GM23338 (cell line): Measurements from ENCODE around the gene KRTAP5-2.

Experiments
- EZH2 ChIP-seq: fragments of 200-600 bp; sonication (generic); IDR thresholded peaks from one replicate; pipeline ENCODE4 v1.8.0; 2017; ENCODE audit warnings: antibody characterized with exemption, mild to moderate bottlenecking, low read depth; ENCODE audit not compliant: unreplicated experiment
- NANOG ChIP-seq: IDR thresholded peaks from 2 replicates; pipeline ENCODE4 v1.6.1; 2016; ENCODE audit warnings: antibody characterized with exemption, borderline replicate concordance
- POLR2AphosphoS5 ChIP-seq: IDR thresholded peaks from 2 replicates; pipeline ENCODE4 v1.6.1; 2016; ENCODE audit warnings: antibody characterized with exemption, low read depth
- TF ChIP-seq, protein P1 (sequence below), 2 experiments: fragments of 200-600 bp in 1 of 2; sonication (generic) in 1 of 2; conservative IDR thresholded peaks; 2 replicates each; pipeline versions ENCODE4 v1.5.1 to v1.6.1; 2016 to 2017; ENCODE audit warnings: antibody characterized with exemption in 2 of 2, low read depth in 2 of 2, mild to moderate bottlenecking in 2 of 2, moderate library complexity in 1 of 2

DNA sequence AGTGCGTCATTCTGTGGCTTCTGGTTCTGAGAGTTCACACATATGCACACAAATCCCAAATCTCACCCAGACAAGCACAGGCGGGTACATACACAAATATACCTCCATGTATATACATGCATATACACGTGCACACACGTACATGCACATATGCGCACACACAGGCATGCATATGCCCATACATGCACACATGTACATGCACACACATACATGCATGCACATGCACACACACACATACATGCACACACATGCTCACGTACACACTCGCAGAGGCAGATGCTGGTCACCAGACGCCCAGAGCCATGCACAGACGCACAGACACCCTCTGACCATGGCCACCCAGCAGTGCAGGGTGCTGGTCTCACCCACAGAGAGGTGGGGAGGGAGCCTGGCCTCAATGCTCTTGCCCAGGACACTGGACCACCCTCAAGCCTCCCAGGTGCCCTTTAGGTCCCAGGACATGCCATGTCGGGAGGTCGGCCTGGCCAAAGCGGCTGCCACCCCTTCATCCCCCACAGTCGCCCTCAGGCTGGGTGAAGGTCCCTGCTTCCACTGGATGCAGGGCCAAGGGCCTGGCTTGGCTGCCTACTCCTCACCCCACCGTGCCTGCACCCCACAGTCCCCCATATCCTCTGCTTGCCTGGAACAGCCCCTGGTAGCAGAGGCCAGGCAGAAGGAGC, 35.5 kb downstream of the KRTAP5-2 start:
- TF ChIP-seq EZH2 (no peak), POLR2AphosphoS5 (no peak), NANOG (no peak)
- TF ChIP-seq, protein P1, sequence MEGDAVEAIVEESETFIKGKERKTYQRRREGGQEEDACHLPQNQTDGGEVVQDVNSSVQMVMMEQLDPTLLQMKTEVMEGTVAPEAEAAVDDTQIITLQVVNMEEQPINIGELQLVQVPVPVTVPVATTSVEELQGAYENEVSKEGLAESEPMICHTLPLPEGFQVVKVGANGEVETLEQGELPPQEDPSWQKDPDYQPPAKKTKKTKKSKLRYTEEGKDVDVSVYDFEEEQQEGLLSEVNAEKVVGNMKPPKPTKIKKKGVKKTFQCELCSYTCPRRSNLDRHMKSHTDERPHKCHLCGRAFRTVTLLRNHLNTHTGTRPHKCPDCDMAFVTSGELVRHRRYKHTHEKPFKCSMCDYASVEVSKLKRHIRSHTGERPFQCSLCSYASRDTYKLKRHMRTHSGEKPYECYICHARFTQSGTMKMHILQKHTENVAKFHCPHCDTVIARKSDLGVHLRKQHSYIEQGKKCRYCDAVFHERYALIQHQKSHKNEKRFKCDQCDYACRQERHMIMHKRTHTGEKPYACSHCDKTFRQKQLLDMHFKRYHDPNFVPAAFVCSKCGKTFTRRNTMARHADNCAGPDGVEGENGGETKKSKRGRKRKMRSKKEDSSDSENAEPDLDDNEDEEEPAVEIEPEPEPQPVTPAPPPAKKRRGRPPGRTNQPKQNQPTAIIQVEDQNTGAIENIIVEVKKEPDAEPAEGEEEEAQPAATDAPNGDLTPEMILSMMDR (conservative IDR thresholded peaks at IDR 0.05; ENCODE audit: low read depth in 2 of 2) = no peak
